Tibial nerve (tissue), 4 donors: ENCODE results near the gene PSD4. TPM values are rescaled to one million over a fixed set of nuclear protein-coding genes. Genes with fewer than 3 reads are reported as not detected.

ENCODE experiments used
- DNase-seq, 2 donors: peaks; one replicate each; pipeline ENCODE4 v3.0.0-alpha.2; 2019; ENCODE audit warnings: low spot score in 2 of 2
- H3K27ac ChIP-seq, 4 donors: fragments of 200-600 bp; sonication (generic) in 3 of 4; one replicate each; pipeline ENCODE4 v1.5.1; 2017 to 2019; ENCODE audit warnings: mild to moderate bottlenecking in 1 of 4
- H3K27me3 ChIP-seq, 2 donors: fragments of 200-600 bp; sonication (generic) in 1 of 2; one replicate each; pipeline versions ENCODE4 v1.5.1 to v1.6.0; 2017 to 2019
- H3K36me3 ChIP-seq, 3 donors: fragments of 200-600 bp; sonication (generic); one replicate each; pipeline ENCODE4 v1.5.1; 2018 to 2019
- H3K4me1 ChIP-seq, 4 donors: fragments of 200-600 bp; sonication (generic) in 3 of 4; one replicate each; pipeline ENCODE4 v1.5.1; 2017 to 2019
- H3K4me3 ChIP-seq, 4 donors: fragments of 200-600 bp; sonication (generic) in 3 of 4; one replicate each; pipeline ENCODE4 v1.5.1; 2017 to 2019; ENCODE audit warnings: mild to moderate bottlenecking in 1 of 4, moderate library complexity in 1 of 4
- H3K9me3 ChIP-seq, 4 donors: fragments of 200-600 bp; sonication (generic) in 3 of 4; one replicate each; pipeline ENCODE4 v1.5.1; 2017 to 2019
- EP300 ChIP-seq, 2 donors: sonication (generic); formaldehyde crosslinking; IDR thresholded peaks; one replicate each; pipeline ENCODE4 v1.6.1; 2017; ENCODE audit warnings: antibody characterized with exemption in 2 of 2, mild to moderate bottlenecking in 1 of 2
- POLR2A ChIP-seq, 2 donors: fragments of 450-650 bp; IDR thresholded peaks; one replicate each; pipeline ENCODE4 v1.6.1; 2017; ENCODE audit warnings: antibody characterized with exemption in 2 of 2, mild to moderate bottlenecking in 2 of 2, moderate library complexity in 2 of 2
- WGBS, 2 donors: methylation state at CpG; one replicate each; pipeline ENCODE4 v1.1.5; 2018; 5-methylcytosine and 5-hydroxymethylcytosine counted together
- total RNA-seq, 4 donors: library from RNA; depleted of rRNA; stranded (reverse); fragments of >200 nt; gene quantifications; one replicate each; pipeline ENCODE4 v1.1.0, GENCODE V29; 2016
- TF ChIP-seq, protein P1 (sequence below), 5 experiments: fragments of 200-600 bp in 3 of 5; fragments of 450-650 bp in 2 of 5; sonication (generic) in 3 of 5; IDR thresholded peaks; one replicate each; pipeline ENCODE4 v1.5.1; 2016 to 2019; ENCODE audit warnings: antibody characterized with exemption in 5 of 5, mild to moderate bottlenecking in 3 of 5, moderate library complexity in 2 of 5

PSD4 gene
- 10 to 100 TPM in 3 of 4 donors, 1 to 10 TPM in 1; 8.7 to 20.7 (median 11.3) TPM for total RNA-seq

DNA sequence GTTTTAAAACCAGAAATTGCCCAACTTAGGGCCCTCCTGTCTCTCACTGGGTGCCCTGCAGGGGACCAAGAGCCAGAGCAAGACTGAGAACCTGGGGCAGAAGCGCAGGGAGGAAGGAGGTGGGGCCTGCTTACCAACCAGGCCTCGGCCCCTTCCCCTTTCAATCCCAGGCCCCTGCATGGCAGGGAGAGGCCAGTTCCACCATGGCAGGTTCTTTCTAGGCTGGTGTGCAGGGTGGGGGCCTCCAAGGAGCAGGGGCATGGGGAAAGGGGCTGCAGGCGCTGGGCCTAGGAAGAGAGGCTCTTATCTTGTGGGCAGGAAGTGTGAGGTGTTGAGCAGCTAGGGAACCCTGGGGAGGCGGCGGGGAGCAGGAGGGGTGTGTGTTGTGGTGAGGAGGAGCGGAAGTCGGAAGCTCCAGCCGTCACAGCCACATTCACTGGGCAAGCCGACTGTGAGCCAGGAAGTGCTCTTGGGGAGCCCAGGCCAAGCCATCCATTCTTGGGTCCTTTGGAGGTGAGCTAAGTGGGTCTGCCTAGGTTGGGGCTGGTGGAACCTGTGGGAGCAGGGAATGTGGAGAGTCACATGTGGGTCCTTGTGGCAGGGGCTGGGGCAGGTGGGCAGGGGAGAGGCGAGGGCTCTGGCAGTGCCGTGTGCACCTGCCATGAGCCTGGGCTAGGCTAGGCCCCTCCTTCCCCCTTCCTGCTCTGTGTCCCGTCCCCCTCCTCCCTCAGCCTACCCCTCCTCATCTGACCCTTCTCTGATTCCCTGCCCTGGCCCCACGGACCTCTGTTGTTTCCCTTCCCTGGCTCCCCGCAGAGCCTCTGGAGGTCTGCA is at the start of gene PSD4:
PSD4 (plus strand) TSS at position 430 of the 834 bp plus-strand sequence. CDS start 8,486 bp downstream, outside the sequence.
- Histone ChIP-seq H3K36me3 (no peaks in the 10 kb centered on the region), H3K27me3 (no peaks in the 10 kb centered on the region), H3K9me3 (no peaks in the 10 kb centered on the region), H3K27ac (peak within 1 kb of the TSS in 2 of 4 donors; percentile 25 to 81), H3K4me3 (peak within 1 kb of the TSS in 3 of 4 donors; percentile 15 to 40 (median 34)), H3K4me1 (peaks cover 0 to 7% (median 0%) of the 10 kb centered on the region in 4 donors)
- WGBS, 2 donors: 71 to 75% methylated on average over 14 of the region's 14 CpGs
- no peak for DNase-seq
- TF ChIP-seq, protein P1, sequence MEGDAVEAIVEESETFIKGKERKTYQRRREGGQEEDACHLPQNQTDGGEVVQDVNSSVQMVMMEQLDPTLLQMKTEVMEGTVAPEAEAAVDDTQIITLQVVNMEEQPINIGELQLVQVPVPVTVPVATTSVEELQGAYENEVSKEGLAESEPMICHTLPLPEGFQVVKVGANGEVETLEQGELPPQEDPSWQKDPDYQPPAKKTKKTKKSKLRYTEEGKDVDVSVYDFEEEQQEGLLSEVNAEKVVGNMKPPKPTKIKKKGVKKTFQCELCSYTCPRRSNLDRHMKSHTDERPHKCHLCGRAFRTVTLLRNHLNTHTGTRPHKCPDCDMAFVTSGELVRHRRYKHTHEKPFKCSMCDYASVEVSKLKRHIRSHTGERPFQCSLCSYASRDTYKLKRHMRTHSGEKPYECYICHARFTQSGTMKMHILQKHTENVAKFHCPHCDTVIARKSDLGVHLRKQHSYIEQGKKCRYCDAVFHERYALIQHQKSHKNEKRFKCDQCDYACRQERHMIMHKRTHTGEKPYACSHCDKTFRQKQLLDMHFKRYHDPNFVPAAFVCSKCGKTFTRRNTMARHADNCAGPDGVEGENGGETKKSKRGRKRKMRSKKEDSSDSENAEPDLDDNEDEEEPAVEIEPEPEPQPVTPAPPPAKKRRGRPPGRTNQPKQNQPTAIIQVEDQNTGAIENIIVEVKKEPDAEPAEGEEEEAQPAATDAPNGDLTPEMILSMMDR (IDR thresholded peaks at IDR 0.05): no peak
- TF ChIP-seq EP300 (IDR thresholded peaks at IDR 0.05): no peak
- no peak for TF ChIP-seq POLR2A (IDR thresholded peaks at IDR 0.05)

DNA sequence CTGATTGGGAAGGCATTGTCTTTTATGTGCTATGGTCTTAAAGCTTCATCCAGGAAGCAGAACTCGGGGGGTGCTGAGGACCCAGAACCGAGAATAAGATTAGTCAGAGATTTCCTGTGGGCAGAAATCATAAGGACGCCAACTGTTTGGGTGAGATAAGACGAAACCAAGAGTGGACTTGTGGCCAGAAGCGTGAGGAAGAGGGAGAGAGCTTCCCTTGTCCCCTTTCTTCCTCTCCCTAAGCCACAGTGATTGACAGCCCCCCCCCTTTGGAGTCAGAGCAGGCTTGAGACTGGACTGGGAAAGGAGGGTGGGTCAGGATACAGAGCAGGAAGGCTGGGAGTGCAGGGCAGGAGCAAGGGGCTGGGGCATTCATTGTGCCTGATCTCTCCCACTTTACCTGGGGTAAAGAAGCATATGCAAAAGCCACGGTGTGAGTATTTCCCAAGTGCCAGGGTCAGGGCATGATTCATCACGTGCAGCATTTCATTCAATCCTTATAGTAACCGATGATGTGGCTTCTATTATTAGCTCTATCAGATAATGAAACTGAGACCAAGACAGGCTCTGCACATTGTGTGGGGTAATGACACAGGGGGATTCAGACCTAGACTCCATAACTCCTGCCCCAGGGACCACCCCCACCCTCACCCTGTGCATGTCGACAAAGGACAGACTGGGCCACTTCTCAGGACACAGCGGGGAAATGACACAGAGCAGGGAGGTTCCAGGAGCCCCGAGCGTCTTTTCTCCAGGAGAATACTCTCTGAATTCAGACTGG is 49.4 kb upstream of the PSD4 start:
- Histone ChIP-seq H3K4me3 (no peak overlapping the region), H3K9me3 (no peaks in the 10 kb centered on the region), H3K4me1 (no peaks in the 10 kb centered on the region), H3K27ac (no peak overlapping the region), H3K27me3 (no peaks in the 10 kb centered on the region), H3K36me3 (no peaks in the 10 kb centered on the region)
- 47 to 56% methylated on average over 12 of the region's 12 CpGs for WGBS, 2 donors
- DNase-seq: no peak
- no peak for TF ChIP-seq EP300 (IDR thresholded peaks at IDR 0.05)
- no peak for TF ChIP-seq POLR2A (IDR thresholded peaks at IDR 0.05)
- TF ChIP-seq, protein P1 (IDR thresholded peaks at IDR 0.05): no peak

DNA sequence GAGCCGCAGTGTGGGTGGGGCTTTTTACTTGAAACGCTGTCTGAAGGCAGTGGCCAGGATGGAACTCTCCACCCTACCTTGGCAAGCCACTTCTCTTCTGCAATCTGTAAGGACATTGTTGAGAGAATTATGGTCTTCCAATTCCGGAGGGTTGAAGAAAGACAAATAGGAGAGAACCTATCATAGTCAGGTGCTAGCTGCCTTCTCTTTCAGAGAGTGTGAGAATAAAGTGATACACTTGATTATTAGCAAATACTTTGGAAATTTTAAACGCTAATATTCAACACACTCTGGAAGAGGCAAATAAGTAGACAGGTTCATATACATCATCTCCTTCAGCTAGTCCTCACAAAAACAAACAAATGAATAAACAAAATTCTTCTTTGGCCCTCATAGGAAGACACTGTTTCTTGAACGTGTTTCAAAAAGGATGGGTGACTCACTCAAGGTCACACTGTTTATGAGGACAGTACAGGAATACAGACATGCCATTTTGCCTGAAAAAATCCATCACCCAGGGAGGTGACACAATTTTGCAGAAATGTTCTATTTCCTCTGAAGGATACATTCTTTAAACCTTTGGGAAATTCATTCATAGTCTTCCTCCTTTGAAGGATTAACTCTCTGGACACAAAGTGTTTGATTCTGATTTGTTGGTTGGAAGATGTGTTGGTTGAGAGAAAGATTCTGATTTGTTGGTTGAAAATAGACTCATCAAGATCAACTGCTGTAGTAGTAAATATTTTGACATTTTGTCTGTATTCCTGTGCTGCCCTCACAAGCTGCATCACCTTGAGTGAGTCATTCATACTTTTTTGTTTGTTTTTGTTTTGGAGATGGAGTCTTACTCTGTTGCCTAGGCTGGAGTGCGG is 48.6 kb upstream of the PSD4 start:
- WGBS, 2 donors: 65 to 70% methylated on average over 6 of the region's 6 CpGs
- Histone ChIP-seq H3K27ac (no peak overlapping the region), H3K4me1 (no peaks in the 10 kb centered on the region), H3K9me3 (no peaks in the 10 kb centered on the region), H3K36me3 (no peaks in the 10 kb centered on the region), H3K4me3 (no peak overlapping the region), H3K27me3 (no peaks in the 10 kb centered on the region)
- no peak for DNase-seq
- TF ChIP-seq EP300 (IDR thresholded peaks at IDR 0.05) (no peak), POLR2A (IDR thresholded peaks at IDR 0.05) (no peak)
- TF ChIP-seq, protein P1 (IDR thresholded peaks at IDR 0.05): no peak

DNA sequence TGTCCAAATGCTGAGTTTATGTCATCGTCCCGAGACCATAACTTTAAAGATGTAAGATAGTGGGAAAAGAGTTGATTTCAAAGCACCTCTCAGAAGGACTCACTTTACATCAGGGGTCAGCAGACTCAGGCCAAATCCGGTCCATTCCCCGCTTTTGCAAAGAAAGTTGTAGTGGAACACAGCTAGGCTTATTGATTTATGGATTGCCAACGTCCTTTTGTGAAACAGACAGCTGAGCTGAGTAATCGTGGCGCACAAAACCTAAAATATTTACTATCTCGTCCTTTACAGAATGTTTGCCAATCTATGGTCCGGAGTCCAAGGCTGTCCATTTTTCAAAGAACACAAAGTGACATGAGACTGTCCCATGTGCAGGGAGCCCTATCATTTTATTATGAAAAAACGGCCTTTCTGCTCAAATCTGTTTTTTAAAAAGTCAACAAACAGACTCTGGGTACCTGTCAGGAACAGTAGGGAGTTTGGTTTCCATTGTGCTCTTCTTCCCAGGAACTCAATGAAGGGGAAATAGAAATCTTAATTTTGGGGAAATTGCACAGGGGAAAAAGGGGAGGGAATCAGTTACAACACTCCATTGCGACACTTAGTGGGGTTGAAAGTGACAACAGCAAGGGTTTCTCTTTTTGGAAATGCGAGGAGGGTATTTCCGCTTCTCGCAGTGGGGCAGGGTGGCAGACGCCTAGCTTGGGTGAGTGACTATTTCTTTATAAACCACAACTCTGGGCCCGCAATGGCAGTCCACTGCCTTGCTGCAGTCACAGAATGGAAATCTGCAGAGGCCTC is 46.7 kb upstream of the PSD4 start, which contains the start of gene IL1RN:
IL1RN (plus strand) TSS at position 754 of the 801 bp plus-strand sequence; CDS start at position 781, 27 bp downstream.
- H3K4me3 ChIP-seq: no peak within 1 kb of the TSS
- H3K27me3 ChIP-seq: no peaks in the 10 kb centered on the region
- H3K36me3 ChIP-seq: no peaks in the 10 kb centered on the region
- no peaks in the 10 kb centered on the region for H3K4me1 ChIP-seq
- peak in 1 of 2 donors; percentile 42 for DNase-seq
- WGBS, 2 donors: 80 to 83% methylated on average over 16 of the region's 16 CpGs
- no peaks in the 10 kb centered on the region for H3K9me3 ChIP-seq
- TF ChIP-seq POLR2A (IDR thresholded peaks at IDR 0.05) (no peak), EP300 (IDR thresholded peaks at IDR 0.05) (peak in 1 of 2 donors; percentile 83)
- TF ChIP-seq, protein P1 (IDR thresholded peaks at IDR 0.05): no peak
- H3K27ac ChIP-seq: no peak within 1 kb of the TSS
